SIG-M5 treated with dmso at 0.1 percent for 504 hours (cell line): ENCODE data around the gene PASD1.
A peak's percentile ranks its signal among the peaks of the same experiment; 100 is the strongest.
"Not testable (repeated sequence)": the region's sequence is repeated elsewhere in the genome, so short reads cannot be mapped to it uniquely, and the experiment has no call there.

Experiments used
- DNase-seq: peaks from one replicate; lab custom pipeline; 2025; ENCODE audit not compliant: unreplicated experiment; lab: John Stamatoyannopoulos, UW

PASD1 gene

GRCh38 chrX:151621422-151621821 is 57.9 kb downstream of the PASD1 start:
- DNase-seq = no peak

- DNase-seq = peak; percentile 4
Measured at GRCh38 chrX:151624677-151625076, 61.2 kb downstream of the PASD1 start.

- DNase-seq = no peak
Measured at GRCh38 chrX:151631822-151632221, 68.3 kb downstream of the PASD1 start.

- DNase-seq = no peak
Measured at GRCh38 chrX:151633157-151633556, 69.7 kb downstream of the PASD1 start.

GRCh38 chrX:151634937-151635336 is 71.5 kb downstream of the PASD1 start:
- DNase-seq = no peak

- DNase-seq = no peak
Measured at GRCh38 chrX:151641564-151641963, 78.1 kb downstream of the PASD1 start.

GRCh38 chrX:151675121-151675746 is 111.8 kb downstream of the PASD1 start:
- DNase-seq = no peak

GRCh38 chrX:151676196-151676595 is 112.7 kb downstream of the PASD1 start:
- no peak for DNase-seq

GRCh38 chrX:151679798-151680402 is 116.4 kb downstream of the PASD1 start:
- no peak for DNase-seq

- peak; percentile 1 for DNase-seq
Measured at GRCh38 chrX:151680805-151681204, 117.3 kb downstream of the PASD1 start.

GRCh38 chrX:151687635-151688034 is 124.2 kb downstream of the PASD1 start:
- DNase-seq = no peak

- DNase-seq = no peak
Measured at GRCh38 chrX:151688695-151689094, 125.2 kb downstream of the PASD1 start.

GRCh38 chrX:151692825-151693224 is 129.3 kb downstream of the PASD1 start:
- no peak for DNase-seq

GRCh38 chrX:151694121-151694520 is 130.6 kb downstream of the PASD1 start:
- no peak for DNase-seq

- DNase-seq = no peak
Measured at GRCh38 chrX:151694661-151695582, 131.4 kb downstream of the PASD1 start, which contains the start of gene PRRG3. Gene PRRG3 (plus strand): TSS chrX:151695458. CDS start chrX:151698815, 3,357 bp downstream.

GRCh38 chrX:151695583-151696340 is 132.3 kb downstream of the PASD1 start:
- DNase-seq = no peak

GRCh38 chrX:151697082-151697481 is 133.6 kb downstream of the PASD1 start:
- not testable (repeated sequence) for DNase-seq

- no peak for DNase-seq
Measured at GRCh38 chrX:151697522-151697921, 134.0 kb downstream of the PASD1 start.

GRCh38 chrX:151698485-151698884 is 135.0 kb downstream of the PASD1 start:
- DNase-seq = no peak

- no peak for DNase-seq
Measured at GRCh38 chrX:151699746-151700145, 136.3 kb downstream of the PASD1 start.

GRCh38 chrX:151700581-151700980 is 137.1 kb downstream of the PASD1 start:
- DNase-seq = no peak
